Activated CD8-positive, alpha-beta memory T cell treated with anti-CD3 and anti-CD28 coated beads, Interleukin-2, amount 50 U/mL, for 1 hour (primary cell): ENCODE results near the gene SEMA4D.

Source experiments
- DNase-seq: peaks from one replicate; pipeline ENCODE4 v3.0.0-alpha.2; 2020; ENCODE audit errors: extremely low read depth

SEMA4D gene

GRCh38 chr9:89368550-89368949 lies 129.4 kb downstream of the SEMA4D start:
- DNase-seq, result no peak

DNA sequence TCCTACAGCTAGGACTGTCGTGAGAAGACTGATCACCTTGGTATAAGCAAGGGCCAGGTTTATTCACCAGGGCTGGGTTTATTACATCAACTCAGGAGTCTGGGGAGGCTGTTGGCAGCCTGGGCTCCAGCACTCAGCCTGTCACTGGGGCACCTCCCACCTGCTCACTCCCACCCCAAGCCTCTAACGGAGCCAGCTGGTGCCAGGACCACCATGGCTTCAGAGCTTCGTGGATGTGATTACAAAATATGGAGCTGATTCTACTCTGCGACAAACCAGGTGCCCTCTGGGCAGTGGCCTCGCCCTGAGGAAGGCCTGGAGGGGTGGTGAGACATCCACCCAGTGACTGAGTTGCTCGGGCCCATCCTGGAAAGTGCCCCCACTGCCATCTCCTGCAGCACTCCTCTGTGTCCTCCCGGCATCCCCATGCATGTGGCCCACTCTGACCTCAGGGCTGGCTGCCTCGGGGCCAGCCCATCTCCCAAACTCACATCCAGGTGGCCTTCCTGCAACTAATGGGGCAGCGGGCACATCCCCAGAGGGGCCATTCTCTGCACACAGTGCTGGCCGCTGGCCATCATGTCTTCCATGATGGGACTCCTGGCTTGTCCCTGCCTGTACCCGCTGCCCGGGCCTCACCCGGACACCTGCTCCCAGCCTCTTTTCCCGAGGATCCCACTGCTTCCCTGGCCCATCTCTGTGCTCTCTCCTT lies 130.0 kb downstream of the SEMA4D start:
- DNase-seq, result no peak

GRCh38 chr9:89367281-89367680 lies 130.6 kb downstream of the SEMA4D start:
- no peak for DNase-seq

DNA sequence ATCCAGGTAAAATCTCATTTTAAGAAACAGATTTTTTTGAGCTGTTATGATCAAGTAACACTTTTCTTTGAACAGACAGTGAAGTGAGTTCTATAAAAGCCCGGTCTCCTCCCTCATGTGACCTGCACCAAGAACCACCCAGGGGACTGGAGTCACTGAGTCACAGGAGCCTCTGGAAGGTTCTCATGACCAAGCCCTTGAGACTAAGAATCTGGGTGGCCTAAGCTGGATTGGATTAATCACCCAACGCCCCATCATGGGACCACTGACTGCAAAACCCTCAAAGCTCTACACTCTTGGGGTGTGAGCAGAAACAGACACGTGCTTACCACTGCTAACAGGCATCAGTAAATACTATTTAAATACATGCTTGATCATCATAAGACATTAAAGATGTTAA lies 131.2 kb downstream of the SEMA4D start:
- no peak for DNase-seq

GRCh38 chr9:89365532-89365912 lies 132.4 kb downstream of the SEMA4D start:
- no peak for DNase-seq

GRCh38 chr9:89364666-89365531 lies 133.0 kb downstream of the SEMA4D start:
- no peak for DNase-seq

DNA sequence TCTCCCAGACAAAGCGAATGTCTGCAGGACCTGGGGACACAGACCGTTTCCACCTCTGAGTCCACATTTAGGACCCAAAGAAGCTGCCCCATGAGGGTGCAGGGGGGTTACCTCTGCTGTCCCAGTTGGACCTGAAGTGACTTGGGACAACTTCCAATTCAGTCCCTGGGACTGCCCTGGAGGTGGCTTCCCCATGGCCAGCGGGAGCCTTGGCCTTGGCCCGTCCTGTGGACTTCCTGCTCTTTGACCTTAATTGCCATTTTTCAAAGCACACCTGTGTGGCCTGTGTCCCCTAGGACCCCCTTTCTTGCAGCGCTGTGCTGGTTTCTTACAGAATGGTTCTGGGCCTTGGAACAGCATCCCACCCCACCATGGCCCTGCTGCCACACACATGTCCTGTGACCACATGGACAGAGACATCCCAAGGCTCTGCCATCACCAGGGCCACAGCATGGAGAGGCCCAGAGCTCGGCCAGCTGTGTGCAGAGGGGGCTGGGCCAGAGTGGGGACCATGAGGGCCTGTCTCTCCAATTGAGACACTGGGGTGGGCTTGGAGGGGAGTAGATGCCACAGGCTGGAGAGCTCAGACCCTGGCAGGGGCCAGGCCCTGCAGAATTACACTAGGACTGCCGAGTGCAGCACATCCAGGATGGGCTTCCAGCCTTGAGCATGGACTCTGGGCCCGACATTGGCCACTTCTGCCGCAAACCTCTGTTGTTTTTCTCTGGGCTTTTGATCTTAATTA lies 133.8 kb downstream of the SEMA4D start:
- DNase-seq, result no peak

DNA sequence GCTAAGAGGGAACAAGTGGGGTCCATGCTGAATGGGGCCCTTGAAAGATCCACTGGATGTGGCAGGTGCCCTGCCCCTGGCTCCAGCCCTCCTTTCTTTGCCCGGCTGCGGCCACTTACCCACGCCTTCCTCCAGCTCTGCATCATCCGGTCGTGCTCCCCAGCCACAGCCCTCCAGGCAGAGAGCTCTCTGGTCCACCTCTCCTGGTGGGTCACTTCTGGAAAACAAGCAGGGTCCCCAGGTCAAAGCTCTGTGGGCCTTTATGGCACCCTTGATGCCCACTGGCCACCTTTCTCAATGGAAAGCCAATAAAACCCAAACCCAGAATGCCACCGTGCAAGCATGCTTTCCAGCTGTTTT lies 134.6 kb downstream of the SEMA4D start:
- no peak for DNase-seq

DNA sequence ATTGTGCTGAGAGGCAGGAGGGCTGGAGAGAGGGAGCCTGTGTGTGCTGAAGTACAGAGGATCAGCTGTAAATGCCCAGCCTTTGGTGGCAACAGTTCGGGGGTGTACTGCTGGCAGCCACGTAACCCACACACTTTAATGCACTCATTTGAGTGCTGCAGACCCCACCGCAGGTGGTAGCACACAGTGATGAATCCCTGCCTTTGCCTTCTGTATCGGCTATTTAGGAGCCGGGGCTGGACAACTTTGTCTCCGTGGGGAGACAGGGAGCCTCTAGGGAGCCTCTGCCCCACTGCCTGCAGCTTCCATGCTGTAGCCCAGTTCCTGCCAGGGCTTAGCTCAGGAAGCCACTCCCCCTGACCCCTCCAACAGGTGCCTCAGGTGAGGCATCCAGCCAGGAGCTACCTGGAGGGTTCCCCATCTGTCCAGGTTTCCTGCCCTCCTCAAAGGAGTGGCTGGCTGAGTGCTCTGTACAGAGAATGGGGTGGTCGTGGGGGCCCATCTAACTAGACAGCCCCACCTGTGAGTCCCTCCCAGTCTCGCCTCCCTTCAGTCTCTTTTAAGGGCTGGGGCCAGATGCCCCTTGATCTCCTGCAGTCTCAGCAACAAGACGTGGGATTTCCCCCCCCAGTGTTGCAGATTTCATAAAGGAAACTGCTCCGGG lies 135.1 kb downstream of the SEMA4D start:
- DNase-seq, result no peak

- DNase-seq, result no peak
These were observed 135.9 kb downstream of the SEMA4D start for GRCh38 chr9:89361816-89362646.

DNA sequence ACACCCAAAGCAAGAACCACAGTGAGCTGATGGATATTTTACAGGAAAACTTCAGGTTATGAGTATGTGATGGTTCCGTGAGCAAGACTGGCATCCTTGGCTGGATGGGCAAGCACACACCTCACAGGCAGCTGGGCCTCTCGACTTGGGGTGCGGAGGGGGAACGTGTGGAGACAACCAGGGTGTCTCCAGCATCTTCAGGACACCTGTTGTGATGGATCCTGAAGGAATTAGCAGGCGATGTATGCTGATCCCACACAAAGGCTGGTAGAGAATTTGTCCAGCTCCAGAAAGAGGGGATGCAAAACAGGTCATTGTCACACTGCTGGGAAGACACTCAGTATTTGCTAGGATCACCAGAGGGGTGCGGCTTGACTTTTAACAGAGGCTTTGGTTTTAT lies 136.9 kb downstream of the SEMA4D start:
- DNase-seq, result no peak

GRCh38 chr9:89360465-89360864 lies 137.4 kb downstream of the SEMA4D start:
- no peak for DNase-seq

- DNase-seq, result no peak
These were observed 138.1 kb downstream of the SEMA4D start for GRCh38 chr9:89359751-89360261.

DNA sequence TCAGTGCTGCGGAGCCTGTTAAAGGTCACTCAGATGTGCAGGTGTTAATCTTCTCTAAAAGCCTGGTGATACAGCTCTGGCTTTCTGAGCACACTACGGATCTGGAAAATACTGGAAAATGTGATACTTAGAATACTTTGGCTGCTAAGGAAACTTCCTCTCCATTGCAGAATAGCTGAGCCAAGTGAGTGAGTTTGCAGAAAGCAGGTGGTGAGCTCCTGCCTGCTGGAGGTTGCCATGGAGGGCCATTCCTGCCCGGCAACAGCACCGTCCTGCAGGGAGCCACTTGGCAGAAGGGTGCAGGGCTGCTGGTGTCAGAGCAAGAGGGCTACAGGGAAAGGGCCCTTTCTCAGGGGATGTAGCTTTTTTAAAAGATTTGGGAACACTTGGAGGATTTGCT lies 138.9 kb downstream of the SEMA4D start:
- no peak for DNase-seq

GRCh38 chr9:89358376-89358916 lies 139.5 kb downstream of the SEMA4D start:
- DNase-seq, result no peak

- no peak for DNase-seq
These were observed 140.3 kb downstream of the SEMA4D start for GRCh38 chr9:89357331-89358197.

GRCh38 chr9:89356782-89357181 lies 141.1 kb downstream of the SEMA4D start:
- no peak for DNase-seq

GRCh38 chr9:89354471-89354870 lies 143.4 kb downstream of the SEMA4D start:
- no peak for DNase-seq

- DNase-seq, result no peak
These were observed 143.9 kb downstream of the SEMA4D start for GRCh38 chr9:89353989-89354388.
